OCI-LY1 (cell line): ENCODE results near the gene RAB14.

ENCODE experiments used
- H2AFZ ChIP-seq: fragments of 200-600 bp; sonication (generic), shearing (Covaris generic); 2 replicates; pipeline ENCODE4 v1.6.0; 2014; ENCODE audit warnings: antibody characterized with exemption, mild to moderate bottlenecking, low read length
- H3F3A ChIP-seq: fragments of 200-600 bp; sonication (generic), shearing (Covaris generic); 2 replicates; pipeline ENCODE4 v1.6.0; 2014; ENCODE audit warnings: mild to moderate bottlenecking, antibody characterized with exemption, low read length, moderate library complexity; ENCODE audit not compliant: insufficient read depth
- H3K27ac ChIP-seq: fragments of 200-600 bp; sonication (generic); 2 replicates; pipeline ENCODE4 v1.5.1; 2014; ENCODE audit warnings: low read length, mixed run types, mild to moderate bottlenecking, low read depth; ENCODE audit not compliant: poor library complexity, severe bottlenecking
- H3K27me3 ChIP-seq: fragments of 200-600 bp; sonication (generic); 2 replicates; pipeline ENCODE4 v1.6.0; 2014; ENCODE audit warnings: antibody characterized with exemption, mild to moderate bottlenecking, low read length, moderate library complexity; ENCODE audit not compliant: insufficient read depth
- H3K36me3 ChIP-seq: fragments of 200-600 bp; sonication (generic); 2 replicates; pipeline ENCODE4 v1.6.1; 2014; ENCODE audit warnings: mild to moderate bottlenecking, antibody characterized with exemption, low read length, moderate library complexity, mixed read lengths; ENCODE audit not compliant: insufficient read depth
- H3K4me1 ChIP-seq: fragments of 200-600 bp; sonication (generic); 2 replicates; pipeline ENCODE4 v1.5.1; 2014; ENCODE audit warnings: mild to moderate bottlenecking, low read length, moderate library complexity; ENCODE audit not compliant: insufficient read depth, severe bottlenecking
- H3K4me2 ChIP-seq: fragments of 200-600 bp; sonication (generic), shearing (Covaris generic); 2 replicates; pipeline ENCODE4 v1.6.1; 2014; ENCODE audit warnings: low read length
- H3K4me3 ChIP-seq: fragments of 200-600 bp; sonication (generic); 2 replicates; pipeline ENCODE4 v1.5.1; 2014; ENCODE audit warnings: low read length, low read depth, mild to moderate bottlenecking, mixed read lengths; ENCODE audit not compliant: poor library complexity, severe bottlenecking
- H3K79me2 ChIP-seq: fragments of 200-600 bp; shearing (Covaris generic); 2 replicates; pipeline ENCODE4 v1.6.1; 2016; ENCODE audit warnings: mixed run types, low read length, mixed read lengths; ENCODE audit not compliant: insufficient read depth
- H3K9ac ChIP-seq: fragments of 200-600 bp; sonication (generic), shearing (Covaris generic); 2 replicates; pipeline ENCODE4 v1.6.1; 2014; ENCODE audit warnings: mild to moderate bottlenecking, low read length, mixed read lengths
- H3K9me2 ChIP-seq: fragments of 200-600 bp; sonication (generic), shearing (Covaris generic); 2 replicates; pipeline ENCODE4 v1.6.1; 2014; ENCODE audit warnings: low read depth, mild to moderate bottlenecking, low read length, mixed read lengths
- H3K9me3 ChIP-seq: fragments of 200-600 bp; shearing (Covaris generic); 2 replicates; pipeline ENCODE4 v1.6.1; 2014; ENCODE audit warnings: low read length, mixed read lengths
- H4K20me1 ChIP-seq: fragments of 200-600 bp; sonication (generic), shearing (Covaris generic); 2 replicates; pipeline ENCODE4 v1.6.0; 2016; ENCODE audit warnings: mild to moderate bottlenecking, low read length; ENCODE audit not compliant: insufficient read depth
- EZH2 ChIP-seq: fragments of 200-600 bp; sonication (generic), shearing (Covaris generic); IDR thresholded peaks from 2 replicates; pipeline ENCODE4 v1.8.0; 2017; ENCODE audit warnings: borderline replicate concordance, mixed run types, mild to moderate bottlenecking, antibody characterized with exemption, low read length, moderate library complexity, mixed read lengths
- TF ChIP-seq, protein P1 (sequence below): fragments of 200-600 bp; sonication (generic), shearing (Covaris generic); IDR thresholded peaks from 2 replicates; pipeline ENCODE4 v1.5.1; 2017; ENCODE audit warnings: mild to moderate bottlenecking, antibody characterized with exemption, low read length, moderate library complexity, mixed read lengths

The RAB14 gene

GRCh38 chr9:121214005-121214404 lies 12.3 kb upstream of the RAB14 start:
- Histone ChIP-seq H4K20me1 (no peaks in the 10 kb centered on the region), H3K4me3 (no peak overlapping the region), H3K36me3 (no peaks in the 10 kb centered on the region), H3F3A (no peaks in the 10 kb centered on the region), H3K9me2 (no peaks in the 10 kb centered on the region), H3K27me3 (no peaks in the 10 kb centered on the region), H3K9ac (no peak overlapping the region), H3K27ac (no peak overlapping the region), H2AFZ (no peak overlapping the region), H3K9me3 (no peaks in the 10 kb centered on the region), H3K79me2 (no peaks in the 10 kb centered on the region), H3K4me2 (no peak overlapping the region), H3K4me1 (peaks cover 8% of the 10 kb centered on the region)
- TF ChIP-seq, protein P1, sequence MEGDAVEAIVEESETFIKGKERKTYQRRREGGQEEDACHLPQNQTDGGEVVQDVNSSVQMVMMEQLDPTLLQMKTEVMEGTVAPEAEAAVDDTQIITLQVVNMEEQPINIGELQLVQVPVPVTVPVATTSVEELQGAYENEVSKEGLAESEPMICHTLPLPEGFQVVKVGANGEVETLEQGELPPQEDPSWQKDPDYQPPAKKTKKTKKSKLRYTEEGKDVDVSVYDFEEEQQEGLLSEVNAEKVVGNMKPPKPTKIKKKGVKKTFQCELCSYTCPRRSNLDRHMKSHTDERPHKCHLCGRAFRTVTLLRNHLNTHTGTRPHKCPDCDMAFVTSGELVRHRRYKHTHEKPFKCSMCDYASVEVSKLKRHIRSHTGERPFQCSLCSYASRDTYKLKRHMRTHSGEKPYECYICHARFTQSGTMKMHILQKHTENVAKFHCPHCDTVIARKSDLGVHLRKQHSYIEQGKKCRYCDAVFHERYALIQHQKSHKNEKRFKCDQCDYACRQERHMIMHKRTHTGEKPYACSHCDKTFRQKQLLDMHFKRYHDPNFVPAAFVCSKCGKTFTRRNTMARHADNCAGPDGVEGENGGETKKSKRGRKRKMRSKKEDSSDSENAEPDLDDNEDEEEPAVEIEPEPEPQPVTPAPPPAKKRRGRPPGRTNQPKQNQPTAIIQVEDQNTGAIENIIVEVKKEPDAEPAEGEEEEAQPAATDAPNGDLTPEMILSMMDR = no peak
- TF ChIP-seq EZH2 = no peak

DNA sequence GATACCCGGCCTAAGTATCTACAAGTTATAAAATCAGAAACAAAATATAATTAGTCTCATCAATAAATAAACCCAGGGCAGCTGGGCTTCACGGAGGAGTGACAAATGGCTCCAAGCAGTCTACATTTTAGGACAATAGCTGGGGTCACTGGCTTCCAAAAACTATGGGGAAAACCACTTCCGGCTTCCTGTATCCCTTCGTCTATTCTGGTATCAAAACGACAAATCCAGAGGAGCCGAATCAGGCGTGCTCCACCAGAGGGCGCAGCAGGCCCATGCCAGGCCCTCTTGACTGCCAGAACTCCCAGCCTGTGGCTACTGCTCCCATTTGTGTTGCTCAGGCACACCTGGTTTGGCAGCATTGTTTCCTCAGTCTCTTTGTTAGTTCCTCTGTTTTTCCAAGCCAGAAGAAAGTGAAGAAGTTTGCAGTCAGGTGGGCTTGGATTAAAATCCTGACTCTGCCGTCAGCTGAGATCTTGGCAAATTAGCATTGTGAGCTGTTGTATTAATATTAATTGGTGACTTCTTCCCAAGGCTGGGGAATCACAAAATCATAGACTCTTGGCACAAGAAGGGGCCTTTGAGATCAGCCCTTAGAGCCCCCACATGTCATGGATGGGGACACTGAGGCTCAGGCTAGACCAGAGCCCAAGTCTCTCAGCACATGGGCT lies 11.6 kb upstream of the RAB14 start:
- H3K4me1 ChIP-seq = peaks cover 8% of the 10 kb centered on the region
- TF ChIP-seq EZH2 = no peak
- TF ChIP-seq, protein P1 = peak; percentile 97

GRCh38 chr9:121210536-121210935 lies 8.9 kb upstream of the RAB14 start:
- TF ChIP-seq, protein P1 = no peak
- TF ChIP-seq EZH2 = no peak
- H4K20me1 ChIP-seq = no peaks in the 10 kb centered on the region
- H3K9me3 ChIP-seq = no peaks in the 10 kb centered on the region
- H3K27me3 ChIP-seq = no peaks in the 10 kb centered on the region
- H3K27ac ChIP-seq = no peak overlapping the region
- no peak overlapping the region for H3K4me2 ChIP-seq
- H3K4me1 ChIP-seq = peaks cover 28% of the 10 kb centered on the region
- no peak overlapping the region for H3K4me3 ChIP-seq
- no peaks in the 10 kb centered on the region for H3K36me3 ChIP-seq
- no peaks in the 10 kb centered on the region for H3K79me2 ChIP-seq
- no peaks in the 10 kb centered on the region for H3K9me2 ChIP-seq
- no peak overlapping the region for H2AFZ ChIP-seq
- H3F3A ChIP-seq = 0 out of 2 replicates have a peak, but pooled peaks cover 4% of the 10 kb centered on the region
- H3K9ac ChIP-seq = no peak overlapping the region

More for the DNA sequence above, 11.6 kb upstream of the RAB14 start:
- no peaks in the 10 kb centered on the region for H3K9me2 ChIP-seq
- H3K36me3 ChIP-seq = no peaks in the 10 kb centered on the region
- H3K4me3 ChIP-seq = no peak overlapping the region
- H3K27ac ChIP-seq = no peak overlapping the region
- H3K27me3 ChIP-seq = no peaks in the 10 kb centered on the region
- no peaks in the 10 kb centered on the region for H3K79me2 ChIP-seq
- H3K9ac ChIP-seq = no peak overlapping the region
- H4K20me1 ChIP-seq = no peaks in the 10 kb centered on the region
- peak overlapping the region; percentile 44 for H3K4me2 ChIP-seq
- no peaks in the 10 kb centered on the region for H3K9me3 ChIP-seq
- H2AFZ ChIP-seq = peak overlapping the region; percentile 45; the same call in 1 of the 2 replicates
- no peaks in the 10 kb centered on the region for H3F3A ChIP-seq
